Sigmoid colon (tissue), 4 donors: ENCODE measurements around the gene CLDN7.

Source experiments
- EP300 ChIP-seq, 4 donors: sonication (generic); formaldehyde crosslinking; IDR thresholded peaks; one replicate each; pipeline ENCODE4 v1.6.1; 2017; ENCODE audit warnings: antibody characterized with exemption in 4 of 4
- POLR2A ChIP-seq, 2 donors: fragments of 450-650 bp; IDR thresholded peaks; one replicate each; pipeline ENCODE4 v1.6.1; 2016; ENCODE audit warnings: antibody characterized with exemption in 2 of 2, mild to moderate bottlenecking in 2 of 2, moderate library complexity in 2 of 2

GRCh38 chr17:7238420-7239090, 23.7 kb downstream of the CLDN7 start:
- TF ChIP-seq POLR2A (IDR thresholded peaks at IDR 0.05) (no peak), EP300 (IDR thresholded peaks at IDR 0.05) (no peak)
